ENCODE measurements around the gene CD53. TPM values are rescaled to one million over a fixed set of nuclear protein-coding genes. Genes with fewer than 3 reads are reported as not detected.

Gene CD53
- total RNA-seq, 1 experiment from 2014 or later: 0.49 TPM

GRCh38 chr1:110915804-110916203 is 42.9 kb downstream of the CD53 start:
- Histone ChIP-seq H3K27me3 (ENCODE audit: control insufficient read depth, insufficient read depth, low read length) (no peaks in the 10 kb centered on the region), H3K4me1 (ENCODE audit: control insufficient read depth, insufficient read depth, low read length) (no peaks in the 10 kb centered on the region), H3K9me3 (ENCODE audit: control insufficient read depth, insufficient read depth, low read depth, low read length) (no peaks in the 10 kb centered on the region), H3K27ac (ENCODE audit: low read length) (no peak overlapping the region), H3K36me3 (ENCODE audit: control insufficient read depth, insufficient read depth, low read length) (no peaks in the 10 kb centered on the region), H3K4me3 (ENCODE audit: low read depth in 2 of 2, low read length in 2 of 2) (no peak overlapping the region)
- CTCF ChIA-PET: no interaction called here
- ATAC-seq (no peak), DNase-seq (ENCODE audit: low read depth, low spot score) (no peak)
- intact Hi-C loops (cut with micrococcal nuclease; ENCODE audit: unreplicated experiment) (no loop called here), in situ Hi-C loops (cut with HindIII; ENCODE audit: low pct_unique_long_range_greater_than_20kb, low sequenced_read_pairs) (no loop called here)
- BruUV-seq (replicated peaks): no TSS peak
- POLR2A ChIA-PET: no interaction called here
- TF ChIP-seq CTCF (IDR thresholded peaks at IDR 0.05): no peak
- no peak for TF ChIP-seq TCF7L2 (IDR thresholded peaks at IDR 0.05; ENCODE audit: low read depth, low read length)
- no peak for TF ChIP-seq POLR2AphosphoS5 (IDR thresholded peaks at IDR 0.05; ENCODE audit: low read depth, low read length)
- no peak for TF ChIP-seq SIN3A (IDR thresholded peaks at IDR 0.05; ENCODE audit: borderline replicate concordance, insufficient read depth, low read depth, low read length)
- TF ChIP-seq REST (IDR thresholded peaks at IDR 0.05; ENCODE audit: insufficient read depth in 1 of 2, low read depth in 2 of 2, low read length in 1 of 2): no peak

GRCh38 chr1:110916274-110916668 is 43.3 kb downstream of the CD53 start:
- intact Hi-C loops (cut with micrococcal nuclease; ENCODE audit: unreplicated experiment) (no loop called here), in situ Hi-C loops (cut with HindIII; ENCODE audit: low pct_unique_long_range_greater_than_20kb, low sequenced_read_pairs) (no loop called here)
- Histone ChIP-seq H3K4me1 (ENCODE audit: control insufficient read depth, insufficient read depth, low read length) (no peaks in the 10 kb centered on the region), H3K36me3 (ENCODE audit: control insufficient read depth, insufficient read depth, low read length) (no peaks in the 10 kb centered on the region), H3K27me3 (ENCODE audit: control insufficient read depth, insufficient read depth, low read length) (no peaks in the 10 kb centered on the region), H3K4me3 (ENCODE audit: low read depth in 2 of 2, low read length in 2 of 2) (no peak overlapping the region), H3K9me3 (ENCODE audit: control insufficient read depth, insufficient read depth, low read depth, low read length) (no peaks in the 10 kb centered on the region), H3K27ac (ENCODE audit: low read length) (peak overlapping the region; percentile 61; the same call in 1 of the 2 replicates)
- ATAC-seq (no peak), DNase-seq (ENCODE audit: low read depth, low spot score) (no peak)
- BruUV-seq (replicated peaks): no TSS peak
- ChIA-PET CTCF (no interaction called here), POLR2A (no interaction called here)
- no peak for TF ChIP-seq REST (IDR thresholded peaks at IDR 0.05; ENCODE audit: insufficient read depth in 1 of 2, low read depth in 2 of 2, low read length in 1 of 2)
- no peak for TF ChIP-seq CTCF (IDR thresholded peaks at IDR 0.05)
